T-helper 2 cell treated with Interferon-gamma antibody and Interleukin-4, amounts not matched to agents 5 μg/mL and 100 μg/mL, for 36 hours (primary cell): ENCODE measurements around the gene ANO3.

Experiments
- DNase-seq: peaks from one replicate; pipeline ENCODE4 v3.0.0; 2021; ENCODE audit warnings: low spot score
- H3K27ac Mint-ChIP-seq: one replicate; pipeline ENCODE4 v1.8.0; 2021; ENCODE audit warnings: mild to moderate bottlenecking, mixed read lengths
- H3K27me3 Mint-ChIP-seq: one replicate; pipeline ENCODE4 v1.8.0; 2021; ENCODE audit warnings: low read depth, mixed read lengths
- H3K36me3 Mint-ChIP-seq: one replicate; pipeline ENCODE4 v1.8.0; 2021; ENCODE audit warnings: low read depth, mixed read lengths
- H3K4me1 Mint-ChIP-seq: one replicate; pipeline ENCODE4 v1.8.0; 2021; ENCODE audit warnings: low read depth, mixed read lengths
- H3K4me3 Mint-ChIP-seq: one replicate; pipeline ENCODE4 v1.8.0; 2022; ENCODE audit warnings: mild to moderate bottlenecking, moderate library complexity, mixed read lengths
- H3K9me3 Mint-ChIP-seq: one replicate; pipeline ENCODE4 v1.8.0; 2021; ENCODE audit warnings: mixed read lengths

The ANO3 gene

DNA sequence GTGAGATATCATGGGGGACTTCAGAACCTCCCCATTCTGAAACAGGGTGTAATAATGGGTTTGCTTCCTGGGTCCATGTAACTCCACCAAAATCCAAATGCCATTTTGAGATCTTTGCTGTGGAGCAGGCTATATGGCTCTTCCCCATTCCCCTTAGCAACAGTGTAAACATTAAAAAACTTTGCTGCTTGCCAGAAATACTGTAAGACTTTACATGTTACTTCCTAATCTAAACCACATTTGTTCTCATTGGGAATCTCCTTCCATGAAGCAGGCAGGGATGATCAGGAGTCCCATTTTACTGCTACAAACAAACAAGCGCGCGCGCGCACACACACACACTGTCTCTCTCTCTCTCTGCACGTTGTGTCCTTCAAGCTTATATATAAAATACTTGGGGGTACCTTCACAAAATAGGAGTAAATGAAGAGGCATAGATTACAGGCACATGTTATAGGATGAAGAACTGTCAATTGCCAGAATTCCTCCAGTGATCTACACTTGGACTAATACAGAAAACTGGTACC lies 86.5 kb downstream of the ANO3 start:
- Mint-ChIP-seq H3K27me3 (no peaks in the 10 kb centered on the region), H3K36me3 (no peaks in the 10 kb centered on the region), H3K4me1 (no peaks in the 10 kb centered on the region), H3K27ac (no peak overlapping the region), H3K9me3 (peaks cover 16% of the 10 kb centered on the region), H3K4me3 (no peak overlapping the region)
- DNase-seq, result no peak

DNA sequence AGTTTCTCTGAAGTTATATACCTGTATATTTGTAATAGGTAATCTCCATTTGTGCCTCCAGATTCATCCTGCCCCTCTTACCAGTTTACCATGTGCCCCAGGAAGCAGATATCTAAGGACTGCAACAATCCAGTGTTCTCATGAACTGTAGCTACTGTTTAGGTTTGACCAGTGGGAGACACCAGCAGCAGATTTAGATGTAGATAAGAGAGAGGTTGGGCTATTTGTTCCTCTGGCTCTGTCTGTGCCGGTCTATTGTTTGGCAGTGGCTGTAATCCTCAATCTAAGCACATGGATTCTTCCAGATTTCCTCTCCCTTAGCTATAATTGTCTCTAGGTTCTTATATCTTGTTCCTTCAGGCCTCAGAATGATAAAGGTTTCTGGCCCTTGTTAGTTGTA lies 88.4 kb downstream of the ANO3 start:
- Mint-ChIP-seq H3K4me3 (no peak overlapping the region), H3K27ac (no peak overlapping the region), H3K9me3 (peaks cover 16% of the 10 kb centered on the region), H3K27me3 (no peaks in the 10 kb centered on the region), H3K4me1 (no peaks in the 10 kb centered on the region), H3K36me3 (no peaks in the 10 kb centered on the region)
- DNase-seq, result no peak

DNA sequence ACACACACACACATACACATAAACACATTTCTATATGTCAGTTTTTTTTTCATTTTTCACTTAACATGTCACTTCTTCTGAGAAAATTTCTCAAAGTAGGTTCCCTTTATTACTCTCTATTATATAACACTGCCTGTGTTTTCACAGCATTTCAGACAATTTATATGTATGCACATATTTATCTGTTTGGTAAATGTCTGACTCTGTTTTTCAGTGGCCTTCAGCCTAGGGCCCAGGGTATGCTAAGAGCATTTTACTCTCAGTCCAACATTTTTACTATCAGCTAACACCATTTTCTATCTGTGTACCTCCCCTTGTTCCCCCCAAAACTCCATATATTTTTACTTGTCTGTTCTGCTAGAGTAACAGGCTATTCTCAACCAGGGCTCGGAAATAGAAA lies 92.3 kb downstream of the ANO3 start:
- Mint-ChIP-seq H3K9me3 (peaks cover 15% of the 10 kb centered on the region), H3K36me3 (no peaks in the 10 kb centered on the region), H3K27me3 (no peaks in the 10 kb centered on the region), H3K4me3 (no peak overlapping the region), H3K27ac (no peak overlapping the region), H3K4me1 (no peaks in the 10 kb centered on the region)
- DNase-seq, result no peak

DNA sequence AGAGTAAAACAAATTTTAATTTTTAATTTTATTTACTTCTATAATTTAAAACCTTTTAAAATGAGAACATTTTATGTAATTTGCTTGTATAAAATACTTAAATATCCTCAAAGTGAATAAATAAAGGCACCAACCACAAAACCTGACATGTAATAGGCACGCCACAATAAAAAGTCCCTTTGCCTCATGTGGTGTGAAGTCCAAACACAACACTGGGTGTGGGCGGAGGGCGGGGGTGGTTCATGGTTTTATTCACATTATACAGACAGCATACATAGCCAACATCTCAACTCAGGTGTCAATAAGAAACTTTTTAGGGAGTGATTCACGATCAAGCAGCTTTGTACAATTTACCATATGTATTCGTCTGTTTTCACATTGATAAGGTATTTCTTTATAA lies 107.9 kb downstream of the ANO3 start:
- no peaks in the 10 kb centered on the region for H3K4me1 Mint-ChIP-seq
- no peak overlapping the region for H3K27ac Mint-ChIP-seq
- H3K36me3 Mint-ChIP-seq, result no peaks in the 10 kb centered on the region

DNA sequence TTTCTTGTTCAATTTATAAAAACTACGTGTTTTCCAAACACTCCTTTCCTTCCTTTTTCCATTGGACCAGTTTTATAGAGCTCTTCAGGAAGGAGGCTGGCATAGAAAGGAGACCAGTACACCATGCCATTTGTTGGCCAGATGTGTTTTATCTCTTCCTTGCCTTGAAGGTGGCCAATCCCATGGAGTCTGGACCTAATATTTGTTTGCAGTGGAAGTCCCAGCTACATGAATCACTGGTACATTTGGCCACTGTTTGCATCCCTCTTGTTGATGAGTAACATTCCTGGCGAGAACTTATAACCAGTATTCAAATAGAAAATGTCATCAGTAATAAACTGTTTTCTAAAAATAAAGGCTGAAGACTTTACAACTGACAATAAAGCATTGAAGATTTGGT lies 110.2 kb downstream of the ANO3 start:
- peaks cover 13% of the 10 kb centered on the region for H3K9me3 Mint-ChIP-seq
- H3K36me3 Mint-ChIP-seq, result no peaks in the 10 kb centered on the region
- DNase-seq, result no peak
- H3K27me3 Mint-ChIP-seq, result no peaks in the 10 kb centered on the region
- H3K4me3 Mint-ChIP-seq, result no peak overlapping the region
- H3K27ac Mint-ChIP-seq, result no peak overlapping the region
- H3K4me1 Mint-ChIP-seq, result no peaks in the 10 kb centered on the region

More for the DNA sequence above, 107.9 kb downstream of the ANO3 start:
- H3K27me3 Mint-ChIP-seq, result no peaks in the 10 kb centered on the region
- no peak for DNase-seq
- H3K9me3 Mint-ChIP-seq, result peaks cover 23% of the 10 kb centered on the region
- H3K4me3 Mint-ChIP-seq, result no peak overlapping the region

DNA sequence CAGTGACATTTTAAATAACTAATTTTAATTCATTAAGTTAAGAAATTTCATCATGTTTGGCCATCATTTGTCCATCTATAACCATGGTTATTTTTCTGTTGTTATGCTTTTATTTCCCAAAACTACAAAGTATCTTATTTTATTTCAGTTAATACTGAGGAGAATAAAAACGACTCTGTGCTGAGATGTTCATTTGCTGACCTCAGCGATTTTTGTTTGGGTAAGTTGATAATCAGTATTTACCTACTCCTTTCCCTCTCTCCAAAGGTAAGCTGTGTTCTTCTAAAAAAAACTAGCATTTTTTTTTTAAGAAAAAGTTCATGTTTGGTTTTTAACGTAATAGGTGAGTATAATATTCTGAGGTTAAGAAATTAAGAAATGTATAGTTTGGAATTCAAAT lies 111.7 kb downstream of the ANO3 start:
- H3K9me3 Mint-ChIP-seq, result peaks cover 11% of the 10 kb centered on the region
- DNase-seq, result no peak
- H3K36me3 Mint-ChIP-seq, result no peaks in the 10 kb centered on the region
- no peak overlapping the region for H3K27ac Mint-ChIP-seq
- no peak overlapping the region for H3K4me3 Mint-ChIP-seq
- H3K27me3 Mint-ChIP-seq, result no peaks in the 10 kb centered on the region
- H3K4me1 Mint-ChIP-seq, result no peaks in the 10 kb centered on the region

DNA sequence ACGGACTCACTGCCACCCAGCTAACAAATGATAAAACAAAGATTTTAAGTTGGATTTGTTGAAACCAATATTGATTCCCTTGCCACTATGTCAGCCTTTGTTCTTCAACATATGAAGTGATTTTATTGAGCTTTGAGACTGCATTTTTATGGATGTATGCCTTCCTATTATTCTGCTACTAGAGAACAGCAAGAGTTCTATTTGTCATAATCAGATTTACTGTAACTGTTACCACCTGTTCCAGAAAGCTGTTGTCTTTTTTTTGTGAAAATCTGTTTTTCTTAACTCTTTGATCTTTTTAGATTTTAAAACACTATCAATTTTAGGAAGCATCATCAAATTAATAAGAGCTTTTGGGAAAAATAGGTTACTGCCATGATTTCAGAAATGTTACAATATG lies 125.7 kb downstream of the ANO3 start:
- DNase-seq, result no peak
- no peaks in the 10 kb centered on the region for H3K27me3 Mint-ChIP-seq
- H3K4me3 Mint-ChIP-seq, result no peak overlapping the region
- no peaks in the 10 kb centered on the region for H3K4me1 Mint-ChIP-seq
- H3K9me3 Mint-ChIP-seq, result no peaks in the 10 kb centered on the region
- H3K27ac Mint-ChIP-seq, result no peak overlapping the region
- no peaks in the 10 kb centered on the region for H3K36me3 Mint-ChIP-seq

DNA sequence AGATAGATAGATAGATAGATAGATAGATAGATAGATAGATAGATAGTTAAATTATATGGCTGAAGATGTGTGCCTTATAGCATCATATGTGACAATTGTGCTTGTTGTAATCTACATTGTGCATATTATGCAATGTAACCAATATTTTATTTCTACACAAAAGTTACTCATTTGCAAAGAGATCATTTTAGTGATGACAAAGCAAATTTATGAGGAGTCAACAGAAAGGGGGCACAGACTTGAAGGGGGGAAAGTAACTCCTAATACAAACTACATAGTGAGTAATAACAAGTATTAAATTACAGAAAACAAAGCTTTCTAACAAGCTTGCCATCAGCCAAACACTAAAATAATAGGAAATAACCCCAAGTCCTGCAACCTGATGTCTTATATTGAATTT lies 133.3 kb downstream of the ANO3 start:
- Mint-ChIP-seq H3K27me3 (no peaks in the 10 kb centered on the region), H3K4me3 (no peak overlapping the region), H3K9me3 (peaks cover 8% of the 10 kb centered on the region), H3K36me3 (no peaks in the 10 kb centered on the region), H3K27ac (no peak overlapping the region), H3K4me1 (no peaks in the 10 kb centered on the region)
- DNase-seq, result no peak

DNA sequence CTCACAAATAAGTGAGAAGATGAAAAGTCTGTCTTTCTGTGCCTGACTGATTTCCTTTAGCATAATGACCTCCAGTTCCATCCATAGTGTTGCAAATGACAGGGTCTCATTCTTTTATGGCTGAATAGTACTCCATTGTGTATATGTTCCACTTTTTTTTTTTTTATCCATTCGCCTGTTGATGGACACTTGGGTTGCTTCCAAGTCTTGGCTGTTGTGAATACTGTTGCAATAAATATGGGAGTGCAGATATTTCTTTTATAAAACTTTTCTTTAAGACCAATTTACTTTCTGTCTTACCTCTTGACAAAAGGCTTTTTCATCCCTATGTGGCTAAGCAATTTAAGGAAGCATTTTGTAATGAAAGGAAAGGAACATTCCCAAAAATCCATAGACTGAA lies 135.6 kb downstream of the ANO3 start:
- Mint-ChIP-seq H3K27me3 (no peaks in the 10 kb centered on the region), H3K9me3 (peaks cover 8% of the 10 kb centered on the region), H3K4me3 (no peak overlapping the region), H3K4me1 (no peaks in the 10 kb centered on the region), H3K27ac (no peak overlapping the region), H3K36me3 (no peaks in the 10 kb centered on the region)
- no peak for DNase-seq

DNA sequence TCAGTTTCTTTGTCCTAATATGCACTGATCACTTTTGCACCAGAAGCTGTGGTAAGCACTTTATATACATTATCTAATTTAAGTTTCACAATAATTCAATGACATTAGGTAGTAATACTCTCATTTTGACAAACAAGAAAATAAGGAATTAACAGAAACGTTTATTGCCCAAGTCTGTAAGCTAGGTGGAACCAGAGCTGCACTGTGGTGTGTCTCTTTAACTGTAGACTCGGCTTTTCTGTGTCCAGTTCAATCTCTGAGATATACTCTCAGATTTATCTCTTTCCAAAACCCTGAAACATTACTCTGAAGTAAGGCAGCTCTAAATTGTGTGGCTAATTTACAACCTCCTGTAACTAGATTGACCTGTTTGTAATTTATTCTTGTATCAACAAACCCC lies 139.1 kb downstream of the ANO3 start:
- Mint-ChIP-seq H3K27me3 (no peaks in the 10 kb centered on the region), H3K36me3 (no peaks in the 10 kb centered on the region), H3K27ac (no peak overlapping the region), H3K4me1 (no peaks in the 10 kb centered on the region), H3K4me3 (no peak overlapping the region), H3K9me3 (peaks cover 5% of the 10 kb centered on the region)
- no peak for DNase-seq

DNA sequence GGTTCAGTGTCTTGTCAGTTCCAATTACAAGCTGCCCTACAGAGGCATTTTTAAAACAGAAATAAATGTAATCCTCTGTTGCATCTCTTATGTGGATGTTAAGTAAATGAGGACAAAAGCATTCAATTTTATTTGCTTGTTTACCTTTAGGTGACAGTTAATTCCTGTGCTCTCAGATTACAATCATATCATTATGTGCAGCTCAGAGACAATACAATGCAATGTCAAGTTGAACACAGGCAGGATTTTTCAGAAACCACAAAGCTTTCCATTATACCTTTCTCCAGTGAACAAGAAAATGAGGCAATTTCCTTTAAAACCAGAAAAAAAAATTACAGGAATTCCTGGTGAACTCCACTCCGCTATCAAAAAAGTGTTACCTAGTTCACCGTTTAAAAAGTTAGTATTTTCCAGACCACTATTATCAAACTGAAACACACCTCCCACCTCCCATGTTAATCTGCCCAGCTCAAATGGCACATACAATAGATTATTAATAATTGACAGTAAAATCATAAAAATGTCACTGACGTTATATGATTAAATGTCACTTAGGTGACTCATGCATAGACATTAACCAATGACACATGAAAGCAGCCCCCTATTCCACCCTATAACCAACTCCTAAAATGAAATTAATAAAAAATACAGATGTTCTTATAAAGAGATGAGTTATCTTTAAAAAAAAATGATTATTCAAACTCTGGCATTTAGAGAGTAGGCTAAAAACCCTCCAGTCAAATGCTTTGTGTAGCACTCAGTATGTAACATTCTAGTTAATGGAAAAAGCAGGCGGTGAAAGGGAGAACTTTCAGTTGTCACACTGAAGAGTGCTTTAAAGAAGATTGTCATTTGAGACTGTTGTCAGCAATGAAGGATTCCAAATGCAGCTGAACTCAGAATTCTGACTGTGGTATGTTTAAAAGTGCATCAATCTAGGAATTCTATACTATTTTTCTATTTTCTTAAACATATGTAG lies 141.6 kb downstream of the ANO3 start:
- H3K4me3 Mint-ChIP-seq, result no peak overlapping the region
- H3K9me3 Mint-ChIP-seq, result no peaks in the 10 kb centered on the region
- no peak overlapping the region for H3K27ac Mint-ChIP-seq
- no peaks in the 10 kb centered on the region for H3K4me1 Mint-ChIP-seq
- no peaks in the 10 kb centered on the region for H3K27me3 Mint-ChIP-seq
- H3K36me3 Mint-ChIP-seq, result no peaks in the 10 kb centered on the region
- no peak for DNase-seq

DNA sequence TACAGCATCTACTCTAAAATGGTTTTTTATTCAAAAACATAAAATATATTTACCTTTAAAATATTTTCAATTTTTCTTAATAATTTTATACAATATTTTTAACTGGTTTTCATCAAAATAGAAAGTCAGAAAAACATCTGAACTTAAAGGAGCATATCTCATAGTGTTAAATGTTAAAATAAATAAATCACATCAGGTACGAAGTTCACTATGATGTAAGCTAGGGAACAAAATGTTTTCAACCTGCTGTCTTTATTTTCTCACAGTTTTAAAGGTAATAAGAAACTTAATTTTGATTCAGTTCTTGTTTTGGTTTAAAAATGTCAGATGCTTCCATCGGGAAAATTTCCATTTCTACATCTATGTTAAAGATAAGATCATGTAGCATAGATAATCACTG lies 142.5 kb downstream of the ANO3 start:
- H3K27ac Mint-ChIP-seq, result no peak overlapping the region
- no peak overlapping the region for H3K4me3 Mint-ChIP-seq
- no peaks in the 10 kb centered on the region for H3K27me3 Mint-ChIP-seq
- no peak for DNase-seq
- no peaks in the 10 kb centered on the region for H3K36me3 Mint-ChIP-seq
- peaks cover 4% of the 10 kb centered on the region for H3K9me3 Mint-ChIP-seq
- no peaks in the 10 kb centered on the region for H3K4me1 Mint-ChIP-seq

DNA sequence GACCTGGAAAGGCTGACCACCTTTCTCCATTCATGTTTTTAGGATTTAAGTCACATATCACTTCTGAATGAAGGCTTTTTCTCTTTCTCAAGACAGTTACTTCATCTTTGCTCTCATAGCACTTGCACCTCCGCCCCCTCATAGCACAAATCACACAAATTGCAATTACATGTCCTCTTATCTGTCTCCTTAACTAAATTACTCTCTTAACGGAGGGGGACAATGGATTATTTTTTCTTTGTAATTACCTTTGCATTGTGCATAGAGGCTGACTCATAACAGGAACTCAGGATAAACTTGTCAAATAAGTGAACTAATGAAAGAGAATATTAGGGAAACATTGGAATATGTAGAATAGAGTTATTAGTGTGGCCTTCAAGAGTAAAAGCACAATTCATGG lies 145.5 kb downstream of the ANO3 start:
- no peak overlapping the region for H3K27ac Mint-ChIP-seq

DNA sequence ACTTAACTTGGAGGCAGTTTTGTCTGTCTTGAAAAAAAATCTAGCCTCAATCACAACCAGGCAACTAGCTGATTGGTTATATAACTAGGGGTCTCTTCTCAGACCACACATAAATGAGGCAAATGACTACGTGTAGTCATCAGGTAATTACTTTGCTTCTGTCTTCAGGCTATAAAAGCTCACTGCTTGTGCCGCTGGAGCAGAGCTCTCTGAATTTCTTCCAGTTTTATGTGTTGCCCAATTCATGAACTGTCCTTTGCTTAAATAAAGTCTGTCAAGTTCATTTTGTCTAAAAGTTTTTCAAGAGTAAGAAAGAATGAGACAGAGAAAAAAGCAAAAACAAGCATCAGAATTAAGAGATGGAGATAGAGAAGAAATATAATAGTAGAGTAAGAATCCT lies 146.8 kb downstream of the ANO3 start:
- Mint-ChIP-seq H3K9me3 (peaks cover 14% of the 10 kb centered on the region), H3K4me1 (no peaks in the 10 kb centered on the region), H3K27ac (no peak overlapping the region), H3K36me3 (no peaks in the 10 kb centered on the region), H3K4me3 (no peak overlapping the region), H3K27me3 (no peaks in the 10 kb centered on the region)
- no peak for DNase-seq

More for the DNA sequence above, 145.5 kb downstream of the ANO3 start:
- no peaks in the 10 kb centered on the region for H3K4me1 Mint-ChIP-seq
- H3K4me3 Mint-ChIP-seq, result no peak overlapping the region
- peaks cover 14% of the 10 kb centered on the region for H3K9me3 Mint-ChIP-seq
- H3K36me3 Mint-ChIP-seq, result no peaks in the 10 kb centered on the region
- no peaks in the 10 kb centered on the region for H3K27me3 Mint-ChIP-seq
- DNase-seq, result no peak

DNA sequence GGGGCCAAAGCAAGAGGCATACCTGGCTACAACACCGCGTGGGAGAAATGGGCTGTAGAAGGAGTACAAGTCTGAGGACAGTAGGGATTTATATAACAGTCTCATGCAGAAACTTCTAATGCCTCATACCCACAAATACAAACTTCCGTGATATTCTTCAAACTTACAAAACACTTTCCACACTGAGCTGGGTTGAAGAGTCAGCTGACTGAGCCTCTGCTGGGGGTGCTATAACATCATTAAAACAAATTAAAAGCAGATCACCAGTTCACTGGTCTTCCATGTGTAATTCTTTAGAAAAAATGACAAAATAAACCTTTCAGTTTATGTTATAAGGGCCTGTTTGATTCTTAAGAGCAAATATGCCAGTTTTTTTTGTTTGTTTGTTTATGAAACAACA lies 148.1 kb downstream of the ANO3 start:
- no peak for DNase-seq
- Mint-ChIP-seq H3K4me3 (no peak overlapping the region), H3K9me3 (peaks cover 20% of the 10 kb centered on the region), H3K4me1 (no peaks in the 10 kb centered on the region), H3K27ac (no peak overlapping the region), H3K36me3 (no peaks in the 10 kb centered on the region), H3K27me3 (no peaks in the 10 kb centered on the region)
